Measurements from ENCODE around the gene TAC4.

GRCh38 chr17:49842371-49842770 is 5.5 kb downstream of the TAC4 start:
- no peak for TF ChIP-seq CTCF (IDR thresholded peaks at IDR 0.05; ENCODE audit: low read depth, low read length, missing input control)
- TF ChIP-seq TAF1 (conservative IDR thresholded peaks at IDR 0.05), result no peak
- TF ChIP-seq RAD21 (IDR thresholded peaks at IDR 0.05), result no peak
- no peak for TF ChIP-seq NR2F2 (IDR thresholded peaks at IDR 0.05)
- no peak for TF ChIP-seq YY1 (IDR thresholded peaks at IDR 0.05)
- no peak for TF ChIP-seq GABPA (IDR thresholded peaks at IDR 0.05 in 1 of 2, conservative IDR thresholded peaks at IDR 0.05 in 1 of 2)
- TF ChIP-seq EGR1 (IDR thresholded peaks at IDR 0.05; ENCODE audit: low read depth in 2 of 2), result no peak
- no peak for TF ChIP-seq REST (IDR thresholded peaks at IDR 0.05)
- TF ChIP-seq, protein P1, sequence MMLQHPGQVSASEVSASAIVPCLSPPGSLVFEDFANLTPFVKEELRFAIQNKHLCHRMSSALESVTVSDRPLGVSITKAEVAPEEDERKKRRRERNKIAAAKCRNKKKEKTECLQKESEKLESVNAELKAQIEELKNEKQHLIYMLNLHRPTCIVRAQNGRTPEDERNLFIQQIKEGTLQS (IDR thresholded peaks at IDR 0.05), result no peak
